NK-92 (cell line): ENCODE measurements around the gene PSMA5.
A peak's percentile ranks its signal among the peaks of the same experiment; 100 is the strongest.
"Not testable (repeated sequence)": the region's sequence is repeated elsewhere in the genome, so short reads cannot be mapped to it uniquely, and the experiment has no call there.

Experiments used
- DNase-seq: peaks from one replicate; lab custom pipeline; 2025; ENCODE audit not compliant: unreplicated experiment; lab: John Stamatoyannopoulos, UW

Gene PSMA5

GRCh38 chr1:109426281-109427170 lies at the start of gene PSMA5:
Gene PSMA5 (minus strand): TSS chr1:109426448. CDS start chr1:109426330, 118 bp downstream.
- peak; percentile 88 for DNase-seq

GRCh38 chr1:109475261-109475660 lies 49.0 kb upstream of the PSMA5 start:
- DNase-seq: no peak

GRCh38 chr1:109474697-109475096 lies 48.4 kb upstream of the PSMA5 start:
- DNase-seq: no peak

- not testable (repeated sequence) for DNase-seq
These were observed 47.2 kb upstream of the PSMA5 start for GRCh38 chr1:109473284-109474057.

- DNase-seq: no peak
These were observed 46.5 kb upstream of the PSMA5 start for GRCh38 chr1:109472779-109473178.

GRCh38 chr1:109470245-109470644 lies 44.0 kb upstream of the PSMA5 start:
- DNase-seq: no peak

- DNase-seq: no peak
These were observed 42.7 kb upstream of the PSMA5 start for GRCh38 chr1:109468903-109469302.

GRCh38 chr1:109468061-109468460 lies 41.8 kb upstream of the PSMA5 start:
- DNase-seq: no peak

- no peak for DNase-seq
These were observed 41.1 kb upstream of the PSMA5 start for GRCh38 chr1:109467301-109467777.

GRCh38 chr1:109466452-109467300 lies 40.4 kb upstream of the PSMA5 start, which contains the start of gene SYPL2:
Gene SYPL2 (plus strand): TSS chr1:109466546. CDS start chr1:109466844, 298 bp downstream.
- DNase-seq: no peak

- DNase-seq: no peak
These were observed 39.8 kb upstream of the PSMA5 start for GRCh38 chr1:109466125-109466451.

GRCh38 chr1:109457819-109458218 lies 31.6 kb upstream of the PSMA5 start:
- no peak for DNase-seq

- DNase-seq: no peak
These were observed 28.4 kb upstream of the PSMA5 start for GRCh38 chr1:109454497-109455133.

- no peak for DNase-seq
These were observed 21.3 kb upstream of the PSMA5 start for GRCh38 chr1:109447524-109447923.

- not testable (repeated sequence) for DNase-seq
These were observed 19.9 kb upstream of the PSMA5 start for GRCh38 chr1:109445949-109446695.

GRCh38 chr1:109444346-109444745 lies 18.1 kb upstream of the PSMA5 start:
- no peak for DNase-seq

- no peak for DNase-seq
These were observed 17.2 kb upstream of the PSMA5 start for GRCh38 chr1:109443476-109443875.

GRCh38 chr1:109441069-109441468 lies 14.8 kb upstream of the PSMA5 start:
- no peak for DNase-seq

GRCh38 chr1:109438798-109439297 lies 12.6 kb upstream of the PSMA5 start:
- DNase-seq: no peak

- DNase-seq: no peak
These were observed 8.2 kb upstream of the PSMA5 start for GRCh38 chr1:109434484-109434883.
